GM21825 (cell line): ENCODE measurements around the gene GRN.
"Not testable (repeated sequence)": the region's sequence is repeated elsewhere in the genome, so short reads cannot be mapped to it uniquely, and the experiment has no call there.

Source experiments
- ATAC-seq: cut with Tn5 transposase; IDR thresholded peaks from one replicate; pipeline ENCODE4 v1.9.1; 2021; ENCODE audit warnings: mild to moderate bottlenecking, moderate library complexity; ENCODE audit not compliant: unreplicated experiment

Gene GRN

DNA sequence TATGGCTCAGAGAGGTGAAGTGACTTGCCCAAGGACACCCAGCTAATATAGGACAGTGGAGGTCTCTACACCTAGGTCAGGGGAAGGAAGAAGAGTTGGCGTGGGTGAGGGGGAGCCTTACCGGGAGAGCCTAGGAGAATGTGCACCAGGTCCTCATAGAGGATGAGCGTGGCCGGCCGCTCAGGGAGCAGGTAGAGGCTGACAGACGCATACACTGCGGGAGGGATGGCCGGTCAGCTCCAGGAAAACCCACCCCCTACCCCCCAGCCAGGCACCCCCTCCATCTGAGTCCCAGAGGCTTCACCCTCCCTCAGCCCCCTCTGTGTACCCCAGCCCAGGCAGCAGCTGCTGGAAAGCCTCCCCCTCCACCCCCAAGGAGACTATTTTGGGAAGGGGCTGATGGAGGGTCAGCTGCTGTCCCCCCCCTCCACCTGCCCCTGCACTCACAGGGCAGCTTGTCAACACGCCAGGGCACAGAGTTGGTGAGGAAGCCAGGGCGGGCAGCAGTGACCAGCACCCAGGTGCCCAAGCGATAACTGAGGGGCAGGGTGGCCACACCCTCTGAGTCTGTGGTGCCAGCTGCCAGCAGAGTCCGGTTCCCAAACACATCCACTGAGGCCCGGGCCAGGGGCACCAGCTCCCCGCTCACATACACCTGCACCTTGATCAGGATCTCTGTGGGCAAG, 14.5 kb downstream of the GRN start:
- ATAC-seq = no peak

DNA sequence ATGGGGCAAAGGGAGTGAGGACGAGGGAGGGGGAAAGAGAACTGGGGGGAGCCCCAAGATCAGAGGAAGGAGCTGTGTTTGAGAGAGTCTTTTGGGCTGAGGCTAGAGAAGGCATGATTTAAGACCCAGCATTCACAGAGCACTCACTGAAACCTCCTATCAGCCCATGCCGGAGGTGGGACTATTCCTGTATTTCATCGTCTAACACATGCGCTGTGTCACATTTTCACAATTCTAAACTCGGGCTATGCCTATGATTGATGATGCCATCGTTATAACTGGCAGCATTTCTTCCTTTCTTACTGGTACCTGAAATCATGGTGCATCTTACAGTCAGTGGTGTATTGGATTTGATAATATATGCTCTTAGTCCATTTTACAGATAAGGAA, 15.0 kb downstream of the GRN start:
- no peak for ATAC-seq

DNA sequence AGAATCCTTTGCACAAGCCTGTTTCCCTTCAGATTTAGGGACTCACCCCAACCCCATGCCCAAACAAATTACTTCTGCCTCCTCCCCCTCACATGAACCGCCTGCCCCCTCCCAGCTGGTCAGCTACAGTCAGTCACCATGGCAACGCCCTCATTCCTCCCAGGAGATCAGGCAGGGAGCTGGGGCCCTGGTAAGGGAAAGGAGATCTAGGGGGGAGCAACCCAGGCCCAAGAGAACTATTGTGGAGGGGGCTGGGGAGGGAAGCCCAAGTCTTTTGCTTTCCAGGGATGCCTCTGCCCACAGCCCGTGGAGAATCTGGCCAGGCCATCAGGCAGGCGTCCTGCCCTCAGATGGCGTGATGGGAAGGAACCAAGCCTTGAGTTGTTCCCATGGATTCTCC, 15.7 kb downstream of the GRN start:
- ATAC-seq = no peak

DNA sequence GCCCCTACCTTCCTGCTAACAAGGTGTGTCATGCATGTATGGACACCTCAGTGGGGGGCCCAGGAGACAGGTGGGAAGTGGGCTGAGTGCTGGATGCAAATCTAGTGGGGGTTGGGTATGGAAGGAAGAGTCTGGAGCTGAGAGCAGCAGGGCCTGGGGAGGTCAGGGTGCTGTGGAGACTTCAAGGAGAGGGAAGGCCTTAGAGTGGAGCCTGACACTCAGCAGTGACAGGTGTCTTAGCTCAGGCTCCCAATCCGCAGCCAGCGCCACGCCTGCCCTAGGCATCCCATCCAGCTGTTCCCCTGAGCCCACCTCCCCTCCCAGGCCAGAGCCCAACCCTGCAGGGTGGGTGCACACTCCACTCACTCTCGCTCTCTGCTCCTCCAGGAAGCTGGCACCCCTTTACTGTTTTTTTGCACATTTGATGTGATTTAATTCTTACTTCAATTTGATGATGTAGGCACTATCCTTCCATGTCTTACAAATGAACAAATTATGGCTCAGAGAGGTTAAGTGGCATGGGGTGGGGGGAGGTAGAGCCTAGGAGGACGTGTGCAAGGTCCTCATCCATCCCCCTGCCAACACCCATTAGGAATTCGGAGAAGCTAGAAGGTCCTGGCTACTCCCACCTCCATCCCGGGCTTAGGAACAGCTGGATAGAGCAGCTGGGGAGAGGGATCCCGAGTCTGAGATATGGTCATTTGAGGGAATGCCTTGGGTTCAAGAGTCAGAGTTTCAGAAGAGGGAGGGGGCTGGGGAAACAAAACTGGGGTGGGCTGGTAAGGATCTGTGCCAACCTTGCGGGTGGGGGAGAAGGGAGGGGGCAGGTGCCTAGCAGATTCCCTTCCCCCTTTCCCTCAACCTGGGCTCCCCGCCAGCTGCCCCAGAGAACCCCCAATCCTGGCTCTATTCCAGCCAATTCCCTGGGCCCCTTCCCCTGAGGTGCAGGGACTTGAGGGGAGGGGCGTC, 16.5 kb downstream of the GRN start:
- no peak for ATAC-seq

DNA sequence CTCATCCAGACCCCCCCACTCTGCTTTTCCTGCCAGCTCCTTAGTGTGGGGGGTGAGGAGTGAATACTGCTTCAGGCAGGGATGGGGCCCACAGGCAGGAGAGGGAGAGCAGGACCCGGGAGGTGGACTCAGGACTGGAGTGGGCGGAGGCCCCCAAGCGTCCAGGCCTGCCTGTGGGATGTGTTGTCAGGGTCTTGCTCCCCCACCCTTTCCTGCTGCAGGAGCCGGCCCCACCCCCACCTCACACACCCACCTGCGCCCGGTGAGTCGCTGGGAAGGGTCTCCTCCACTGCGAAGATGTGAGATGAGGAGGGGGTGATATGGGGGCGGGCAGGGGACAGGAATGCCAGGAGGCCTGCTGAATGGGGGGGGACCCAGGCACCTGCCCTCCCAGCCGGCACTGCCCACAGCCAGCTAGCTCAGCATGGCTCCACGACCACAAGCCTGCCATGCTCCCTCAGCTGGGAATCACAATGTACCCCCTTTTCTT, 17.4 kb downstream of the GRN start:
- no peak for ATAC-seq

DNA sequence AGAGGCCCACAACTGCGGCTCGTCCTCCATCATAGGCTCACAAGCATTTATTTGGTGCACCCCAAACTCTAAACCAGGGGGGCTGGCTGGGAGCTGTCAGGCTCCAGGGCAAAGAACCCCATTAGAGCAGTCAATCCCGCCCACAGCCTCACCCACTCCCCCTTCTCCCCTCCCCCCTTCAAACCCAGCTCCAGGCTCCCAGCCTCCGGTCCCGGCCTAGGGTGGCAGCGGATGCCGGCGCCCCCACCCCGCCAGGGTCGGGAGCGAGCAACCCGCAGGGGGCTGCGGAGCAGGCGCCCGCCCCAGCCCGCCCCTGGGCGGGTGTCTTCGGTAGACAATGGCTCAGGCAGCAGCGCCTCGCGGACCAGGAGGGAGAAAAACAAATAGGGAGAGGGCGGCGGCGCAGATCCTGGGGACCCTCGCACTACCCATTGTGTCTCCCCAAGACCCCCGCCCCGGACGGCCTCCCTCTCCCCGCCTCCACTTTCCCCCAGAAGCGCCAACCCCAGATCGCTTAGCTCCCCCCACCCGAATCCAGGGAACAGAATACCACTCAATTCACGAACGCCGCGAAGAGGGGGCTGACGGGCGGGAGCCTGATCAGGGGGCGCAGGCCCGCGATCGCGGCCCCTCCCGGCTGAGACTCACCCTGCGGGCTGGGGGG, 18.0 kb downstream of the GRN start:
- ATAC-seq = no peak

DNA sequence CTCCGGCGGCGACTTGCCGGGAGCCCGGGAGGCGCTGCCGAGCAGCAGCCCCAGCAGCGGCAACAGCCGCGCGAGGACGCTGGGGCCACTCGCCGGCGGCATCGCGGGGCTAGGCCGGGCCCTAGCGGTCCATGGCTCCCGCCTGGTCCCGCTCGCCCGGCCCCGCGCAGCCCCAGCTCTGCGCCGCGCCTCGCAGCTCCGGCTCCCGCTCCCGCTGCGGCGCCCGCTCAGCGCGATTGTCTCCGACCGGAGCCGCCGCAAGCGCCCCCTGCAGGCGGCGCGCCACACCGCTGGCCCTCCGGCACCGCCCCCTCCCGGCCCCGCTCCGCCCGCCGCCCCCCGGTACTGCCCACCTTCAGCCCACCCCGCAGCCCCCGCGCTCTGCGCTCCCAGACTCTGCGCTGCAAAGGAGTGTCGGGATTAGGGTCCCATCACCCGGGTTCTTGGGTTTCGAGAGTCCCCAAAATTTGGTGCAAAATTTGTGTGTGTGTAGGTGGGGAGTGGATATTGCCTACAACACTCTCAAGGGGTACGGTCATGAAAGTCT, 18.6 kb downstream of the GRN start, which contains the start of gene FAM171A2:
Gene FAM171A2 (minus strand): TSS at position 241 of the 547 bp plus-strand sequence. CDS start 139 bp downstream, at position 102.
- ATAC-seq = peak; percentile 54

DNA sequence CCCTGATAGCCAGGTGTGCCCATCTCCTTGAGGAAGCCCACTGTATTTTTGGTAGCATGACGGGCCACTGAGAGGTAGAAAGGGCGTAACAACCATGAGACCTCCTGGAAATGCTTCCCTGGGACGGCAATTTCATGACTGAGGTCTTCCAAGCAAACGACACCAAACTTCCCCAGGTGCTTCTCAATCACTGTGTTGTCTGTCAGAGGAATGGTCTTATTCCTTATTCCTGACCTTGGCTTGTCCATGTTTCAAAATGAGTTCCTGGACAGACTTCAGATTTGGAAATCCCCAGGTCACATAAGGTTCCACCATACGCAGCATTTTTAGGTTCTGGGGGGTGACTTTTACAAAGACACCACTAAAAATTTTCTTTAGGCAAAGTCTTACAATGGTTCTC, 19.9 kb downstream of the GRN start:
- ATAC-seq = not testable (repeated sequence)

DNA sequence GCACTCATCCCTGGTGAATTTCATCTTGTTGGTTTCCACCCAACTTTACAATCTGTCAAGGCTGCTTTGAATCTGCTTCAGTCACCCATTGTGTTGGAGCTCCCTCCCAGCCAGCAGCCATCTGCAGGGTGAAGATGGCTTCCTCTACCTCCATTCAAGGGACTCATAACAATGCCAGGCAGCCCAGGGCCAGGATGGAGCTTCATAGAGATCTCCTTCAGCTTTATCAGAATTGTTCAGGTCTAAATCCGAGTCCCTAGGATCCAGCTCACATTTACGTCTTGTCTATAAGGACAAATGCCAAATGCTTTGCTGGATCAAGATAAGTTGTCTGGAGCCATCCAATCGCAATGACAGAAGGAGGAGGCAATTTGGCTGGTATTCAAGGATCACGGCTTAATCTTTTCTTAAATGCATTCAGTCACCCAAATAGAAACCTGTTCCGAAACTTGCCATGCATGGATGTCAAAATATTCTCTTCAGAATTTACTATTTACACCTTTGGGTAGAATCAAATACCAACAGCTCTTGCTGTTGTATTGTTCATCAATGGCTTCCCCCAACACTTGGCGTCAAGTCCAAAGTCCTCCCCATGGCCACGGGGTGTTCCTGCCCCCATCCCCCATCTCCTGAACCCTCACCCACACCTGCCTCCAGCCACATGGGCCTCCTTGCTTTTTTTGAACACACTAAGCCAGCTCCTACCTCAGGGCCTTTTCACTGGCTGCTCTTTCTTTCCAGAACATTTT, 22.3 kb downstream of the GRN start:
- no peak for ATAC-seq

DNA sequence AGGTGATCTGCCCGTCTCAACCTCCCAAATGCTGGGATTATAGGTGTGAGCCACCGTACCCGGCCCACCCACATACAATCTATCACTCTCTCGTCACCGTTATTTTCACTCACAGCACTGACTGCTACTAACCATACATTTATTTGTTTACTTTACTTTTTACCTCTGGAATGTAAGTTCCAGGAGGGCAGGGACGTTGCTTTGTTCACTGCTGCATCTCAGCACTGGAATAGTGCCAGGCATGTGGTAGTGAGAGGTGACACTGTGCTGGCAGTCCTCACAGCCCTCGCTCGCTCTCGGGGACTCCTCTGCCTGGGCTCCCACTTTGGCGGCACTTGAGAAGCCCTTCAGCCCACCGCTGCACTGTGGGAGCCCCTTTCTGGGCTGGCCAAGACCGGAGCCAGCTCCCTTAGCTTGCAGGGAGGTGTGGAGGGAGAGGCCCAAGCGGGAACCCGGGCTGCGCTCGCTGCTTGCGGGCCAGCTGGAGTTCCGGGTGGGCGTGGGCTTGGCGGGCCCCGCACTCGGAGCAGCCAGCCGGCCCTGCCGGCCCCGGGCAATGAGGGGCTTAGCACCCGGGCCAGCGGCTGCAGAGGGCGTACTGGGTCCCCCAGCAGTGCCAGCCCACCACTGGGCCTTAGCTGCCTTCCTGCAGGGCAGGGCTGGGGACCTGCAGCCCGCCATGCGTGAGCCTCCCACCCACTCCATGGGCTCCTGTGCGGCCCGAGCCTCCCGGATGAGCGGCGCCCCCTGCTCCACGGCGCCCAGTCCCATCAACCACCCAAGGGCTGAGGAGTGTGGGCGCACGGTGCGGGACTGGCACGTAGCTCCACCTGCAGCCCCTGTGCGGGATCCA, 23.5 kb downstream of the GRN start:
- ATAC-seq = not testable (repeated sequence)

DNA sequence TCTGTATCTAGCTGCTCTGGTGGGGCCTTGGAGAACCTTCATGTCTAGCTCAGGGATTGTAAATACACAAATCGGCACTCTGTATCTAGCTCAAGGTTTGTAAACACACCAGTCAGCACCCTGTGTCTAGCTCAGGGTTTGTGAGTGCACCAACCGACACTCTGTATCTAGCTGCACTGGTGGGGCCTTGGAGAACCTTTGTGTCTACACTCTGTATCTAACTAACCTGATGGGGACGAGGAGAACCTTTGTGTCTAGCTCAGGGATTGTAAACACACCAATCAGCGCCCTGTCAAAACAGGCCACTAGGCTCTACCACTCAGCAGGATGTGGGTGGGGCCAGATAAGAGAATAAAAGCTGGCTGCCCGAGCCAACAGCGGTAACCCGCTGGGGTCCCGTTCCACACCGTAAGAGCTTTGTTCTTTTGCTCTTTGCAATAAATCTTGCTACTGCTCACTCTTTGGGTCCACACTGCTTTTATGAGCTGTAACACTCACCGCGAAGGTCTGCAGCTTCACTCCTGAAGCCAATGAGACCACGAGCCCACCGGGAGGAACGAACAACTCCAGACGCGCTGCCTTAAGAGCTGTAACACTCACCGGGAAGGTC, 24.4 kb downstream of the GRN start:
- not testable (repeated sequence) for ATAC-seq

DNA sequence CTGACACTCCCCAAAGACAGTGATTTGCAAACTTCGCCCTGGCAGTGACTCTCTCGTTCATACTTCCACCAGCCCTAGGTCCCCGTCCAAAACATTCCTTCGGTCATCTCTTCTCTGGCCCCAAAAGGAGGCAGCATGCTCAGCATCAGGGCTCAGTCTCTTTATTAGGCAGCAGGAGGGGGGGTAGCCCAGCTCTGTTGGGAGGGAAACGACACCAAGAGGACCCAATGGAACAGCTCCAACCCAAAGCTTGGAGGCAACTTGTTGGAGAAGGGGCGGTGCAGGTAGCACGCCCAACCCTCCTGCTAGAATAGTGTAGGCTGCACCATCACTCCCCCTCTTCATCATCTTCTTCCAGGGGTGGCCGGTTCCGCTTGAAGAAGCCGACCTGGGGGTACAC, 26.9 kb downstream of the GRN start:
- ATAC-seq = no peak

DNA sequence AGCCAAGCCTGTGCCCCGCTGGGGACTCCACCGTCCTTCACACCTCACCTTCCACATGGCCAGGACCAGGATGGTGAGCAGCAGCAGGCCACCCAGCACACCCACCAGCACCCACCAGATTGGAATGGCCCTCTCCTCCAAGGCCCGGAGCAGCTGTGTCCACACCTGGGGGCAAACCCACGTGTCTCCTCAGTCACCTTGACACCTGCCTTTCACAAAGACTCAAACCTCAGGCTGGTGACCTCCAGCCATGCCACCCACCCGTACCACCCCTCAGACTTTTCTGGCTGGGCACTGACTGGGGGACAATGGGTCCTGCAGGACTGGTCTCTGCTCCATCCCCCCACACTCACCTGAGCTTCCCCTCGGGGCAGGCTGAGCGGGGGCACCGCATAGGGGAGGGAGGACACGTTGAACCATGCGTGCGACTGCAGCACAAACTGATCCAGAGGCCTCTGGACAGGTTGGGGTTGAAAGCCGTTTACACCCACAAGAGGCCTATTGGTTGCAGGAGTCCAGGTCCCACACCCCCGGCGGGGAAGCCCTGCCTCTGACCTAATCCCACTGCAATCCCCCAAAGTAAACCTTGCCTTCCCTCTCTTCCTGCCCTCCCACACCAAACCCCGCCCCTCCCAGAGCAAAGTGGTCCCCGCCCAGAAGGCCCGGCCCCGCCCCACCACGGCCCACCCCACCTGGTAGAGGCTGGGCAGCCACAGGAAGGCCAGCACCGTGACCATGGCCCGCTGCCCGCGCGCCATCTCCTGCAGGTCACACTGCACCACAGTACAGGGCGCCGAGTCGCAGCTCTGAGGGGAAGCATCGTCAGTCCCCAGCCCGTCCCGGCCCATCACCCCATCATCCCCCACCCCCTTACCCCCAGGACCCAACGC, 29.4 kb downstream of the GRN start:
- ATAC-seq = no peak

DNA sequence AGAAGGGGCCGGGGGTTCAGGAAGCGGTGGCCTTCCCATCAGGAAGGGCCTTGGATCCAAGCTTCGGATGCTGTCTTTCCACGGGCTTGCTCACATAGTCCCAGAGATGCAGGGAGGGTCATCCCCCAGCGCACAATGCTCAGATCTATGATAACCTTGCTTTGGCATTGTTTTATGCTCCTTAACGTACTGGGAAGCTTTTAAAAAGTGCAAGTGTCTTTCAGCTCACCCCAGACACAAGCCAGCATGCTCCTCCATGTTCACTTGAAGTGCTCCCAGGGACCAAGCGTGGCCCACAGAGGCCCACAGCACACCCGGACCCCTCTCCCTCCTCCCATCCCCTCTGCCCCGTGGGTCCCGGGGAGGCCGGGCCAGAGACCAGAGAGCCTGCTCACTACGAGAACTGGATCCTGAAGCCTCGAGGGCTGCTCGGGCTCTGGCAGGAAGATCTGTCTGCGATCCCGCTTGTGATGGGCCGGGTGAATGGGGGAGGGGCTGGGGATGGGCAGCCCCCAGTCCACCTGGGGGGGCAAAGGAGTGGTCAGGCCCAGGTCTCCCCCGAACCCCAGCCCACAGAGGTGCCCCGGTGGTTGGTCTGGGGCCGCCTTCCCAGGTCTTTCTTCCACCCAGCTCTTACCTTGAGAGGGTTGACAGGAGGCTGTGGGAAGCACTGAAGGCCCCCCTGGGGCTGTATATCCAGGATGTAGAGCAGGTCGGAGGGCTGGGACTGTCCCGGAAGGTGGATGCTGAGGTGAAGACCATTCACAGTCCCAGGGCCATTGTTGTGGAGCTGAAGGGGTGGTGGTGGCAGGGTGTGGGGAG, 30.3 kb downstream of the GRN start:
- no peak for ATAC-seq

DNA sequence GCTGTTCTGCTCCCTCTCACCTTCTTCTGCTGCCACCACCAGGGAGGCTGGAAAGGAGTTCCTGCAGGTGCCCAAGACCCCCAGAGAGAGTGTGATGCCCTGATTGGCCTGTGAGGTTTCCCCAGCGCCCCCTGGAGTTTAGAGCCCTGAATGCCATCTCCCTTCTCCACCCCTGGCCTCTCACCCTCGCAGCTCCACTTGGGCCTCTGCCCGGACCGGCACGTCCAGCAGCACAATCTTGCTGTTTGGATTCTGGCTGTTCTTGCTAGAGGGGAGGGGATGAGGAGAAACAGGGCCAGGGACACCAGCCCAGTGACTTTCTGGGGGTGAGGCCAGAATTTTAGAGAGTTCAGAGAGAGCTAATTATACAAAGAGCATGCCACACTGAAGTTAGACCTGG, 31.0 kb downstream of the GRN start:
- no peak for ATAC-seq

DNA sequence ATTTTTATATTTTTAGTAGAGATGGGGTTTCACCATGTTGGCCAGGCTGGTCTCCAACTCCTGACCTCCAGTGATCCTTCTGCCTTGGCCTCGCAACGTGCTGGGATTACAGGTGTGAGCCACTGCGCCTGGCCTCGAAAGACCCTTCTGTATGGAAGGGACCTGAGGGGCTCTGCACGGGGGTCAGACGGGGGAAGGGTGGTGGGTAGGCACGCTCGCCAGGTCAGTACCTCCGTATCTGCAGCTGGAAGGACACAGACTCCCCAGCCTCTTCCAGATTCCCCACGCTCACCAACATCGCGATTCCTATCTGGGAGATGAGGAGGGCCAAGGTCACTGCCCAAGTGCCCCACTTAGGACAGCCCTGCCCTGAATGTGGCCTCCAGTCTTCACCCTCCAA, 31.7 kb downstream of the GRN start:
- ATAC-seq = no peak

DNA sequence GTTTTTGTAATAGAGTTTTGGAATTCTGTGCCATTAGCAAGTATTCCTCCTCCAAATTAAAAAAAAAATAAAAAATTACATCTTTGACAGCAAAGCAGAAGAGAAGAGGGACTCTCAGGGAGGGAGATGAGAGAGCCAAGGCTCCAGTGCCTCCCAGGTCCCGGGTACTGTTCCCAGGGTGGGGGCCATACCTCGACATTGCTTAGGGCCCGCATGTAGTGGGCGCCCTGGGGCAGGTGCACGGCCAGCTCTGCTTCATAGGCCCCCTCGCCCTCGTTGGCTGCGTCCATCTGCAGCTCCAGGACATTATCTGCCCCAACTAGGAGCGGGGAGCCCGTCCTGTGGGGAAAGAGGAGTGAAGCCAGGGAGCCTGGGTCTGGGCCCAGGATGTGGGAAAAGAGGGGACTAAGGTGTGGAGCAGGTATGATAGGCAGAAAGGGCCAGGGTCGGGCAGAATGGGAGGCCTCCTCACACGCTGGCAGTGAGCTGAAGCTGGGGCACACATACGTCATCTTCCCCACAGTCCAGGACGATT, 33.1 kb downstream of the GRN start:
- no peak for ATAC-seq
